Ovary (tissue), 3 donors: ENCODE results near the gene SETD7.

Experiments used
- CTCF ChIP-seq, 3 donors: fragments of 450-650 bp in 2 of 3; fragments of 200-600 bp in 1 of 3; IDR thresholded peaks; one replicate each; pipeline versions ENCODE4 v1.5.1 to v1.8.0; 2016 to 2022; ENCODE audit warnings: antibody characterized with exemption in 3 of 3, mild to moderate bottlenecking in 1 of 3
- EP300 ChIP-seq: sonication (generic); formaldehyde crosslinking; IDR thresholded peaks from one replicate; pipeline ENCODE4 v1.6.1; 2017; ENCODE audit warnings: antibody characterized with exemption
- donor health status: DM: no; HTN: no; CAD: no.

GRCh38 chr4:139593091-139593564 lies 37.1 kb upstream of the SETD7 start:
- TF ChIP-seq CTCF (IDR thresholded peaks at IDR 0.05) (no peak), EP300 (no peak)
